NCI-H1048 (cell line): Measurements from ENCODE around the gene UNC119B.

Experiments
- DNase-seq: peaks from one replicate; lab custom pipeline; 2025; lab: John Stamatoyannopoulos, UW

The UNC119B gene

DNA sequence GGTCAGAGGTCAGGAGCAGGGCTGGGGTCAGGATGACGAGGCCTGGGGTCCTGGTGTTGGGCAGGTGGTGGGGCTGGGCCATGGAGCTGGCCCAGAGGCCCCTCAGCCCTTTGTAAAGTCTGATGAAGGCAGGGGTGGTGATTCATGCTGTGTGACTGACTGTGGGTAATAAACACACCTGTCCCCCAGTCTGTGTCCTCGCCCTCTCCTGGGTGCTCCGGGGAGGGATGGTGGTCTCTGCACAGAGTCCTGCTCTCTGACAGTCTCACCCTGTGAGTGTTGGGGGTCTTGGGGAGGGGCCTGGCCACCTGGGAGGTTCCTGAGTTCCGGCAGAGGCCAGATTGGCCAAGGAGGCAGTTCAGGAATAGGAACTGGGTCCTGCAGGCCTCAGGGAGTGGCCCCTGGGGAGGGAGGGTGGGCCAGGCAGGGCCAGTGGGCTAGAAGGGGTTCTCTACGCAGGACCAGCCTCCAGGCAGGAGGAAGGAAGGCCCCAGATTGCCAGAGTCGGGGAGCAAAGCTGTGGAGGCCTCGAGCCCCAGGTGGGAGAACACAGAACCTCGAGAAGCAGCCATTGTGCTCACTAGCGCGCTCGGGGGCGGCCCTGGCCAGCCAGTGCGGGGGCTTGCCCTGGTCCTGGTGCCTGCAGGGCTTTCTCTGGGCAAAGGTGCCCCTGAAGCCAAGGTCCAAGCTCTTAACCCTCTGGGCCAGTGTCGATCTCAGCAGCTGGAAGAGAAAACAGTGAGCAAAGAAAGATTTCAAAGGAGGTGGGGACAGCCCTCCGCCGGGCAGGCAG lies 29.8 kb downstream of the UNC119B start:
- no peak for DNase-seq

DNA sequence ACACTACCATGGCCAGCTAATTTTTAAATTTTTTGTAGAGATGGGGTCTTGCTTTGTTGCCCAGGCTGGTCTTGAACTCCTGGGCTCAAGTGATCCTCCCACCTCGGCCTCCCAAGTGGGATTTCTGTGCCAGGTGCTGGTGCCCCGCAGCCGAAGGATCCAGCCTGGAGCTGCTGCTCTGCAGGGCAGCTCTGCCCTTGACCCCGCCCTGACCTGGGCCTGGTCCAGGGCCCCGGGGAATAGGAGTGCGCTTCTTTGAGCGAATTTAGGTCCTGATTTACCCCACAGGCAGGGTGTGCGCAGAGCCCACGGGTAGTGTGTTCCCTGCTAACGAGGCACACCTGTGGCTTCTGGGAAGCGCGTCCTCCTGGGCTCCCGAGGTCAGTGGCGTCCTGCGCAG lies 30.6 kb downstream of the UNC119B start:
- DNase-seq, result no peak

DNA sequence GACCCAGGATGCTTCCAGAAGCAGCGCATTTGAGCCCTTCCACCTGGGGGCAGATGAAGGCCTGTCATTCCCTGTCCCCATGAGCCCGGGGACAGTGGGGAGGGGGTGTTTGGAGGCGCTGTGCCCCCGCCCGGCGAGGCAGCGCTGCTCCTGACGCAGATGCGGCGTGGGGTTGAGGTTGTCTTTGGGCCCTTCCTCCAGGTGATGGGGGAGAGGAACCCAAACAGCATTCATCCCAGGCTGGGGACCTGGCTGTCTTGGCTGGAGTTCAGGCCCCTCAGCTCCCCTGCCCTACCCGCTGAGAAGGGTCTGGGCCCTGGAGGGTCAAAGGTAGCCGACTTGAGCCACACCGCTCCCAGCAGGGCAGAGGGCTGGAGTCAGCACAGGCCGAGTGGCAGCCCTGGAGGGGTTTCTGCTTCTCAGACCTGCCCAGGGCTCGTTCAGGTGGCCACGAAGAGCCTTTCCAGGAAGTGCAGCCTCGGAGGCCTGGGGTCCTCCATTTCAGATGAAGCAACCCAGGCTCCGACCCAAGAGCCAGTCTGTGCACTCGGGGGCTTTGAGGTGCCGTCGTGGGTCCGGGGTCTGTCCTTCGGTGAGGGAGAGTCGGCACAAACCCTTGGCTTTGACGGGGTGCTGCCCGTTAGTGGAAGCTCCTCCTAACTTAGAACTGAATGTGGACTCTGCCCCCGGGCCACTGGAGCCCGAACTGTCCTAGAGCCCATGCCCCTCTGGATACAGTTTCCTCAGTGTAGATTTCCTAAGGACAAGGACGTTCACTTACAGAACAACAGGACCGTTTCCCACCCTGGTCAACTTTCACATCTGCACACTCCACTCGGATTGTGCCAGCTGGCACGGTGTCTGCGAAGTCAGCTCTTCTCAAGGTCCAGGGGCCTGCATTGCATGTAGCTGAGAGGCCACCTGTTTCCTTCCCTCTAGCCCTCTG lies 31.5 kb downstream of the UNC119B start:
- no peak for DNase-seq

- DNase-seq, result no peak
Observed at GRCh38 chr12:120744922-120745493, 34.8 kb downstream of the UNC119B start.

- DNase-seq, result no peak
Observed at GRCh38 chr12:120748242-120748641, 38.0 kb downstream of the UNC119B start.

- no peak for DNase-seq
Observed at GRCh38 chr12:120749256-120749655, 39.0 kb downstream of the UNC119B start.

DNA sequence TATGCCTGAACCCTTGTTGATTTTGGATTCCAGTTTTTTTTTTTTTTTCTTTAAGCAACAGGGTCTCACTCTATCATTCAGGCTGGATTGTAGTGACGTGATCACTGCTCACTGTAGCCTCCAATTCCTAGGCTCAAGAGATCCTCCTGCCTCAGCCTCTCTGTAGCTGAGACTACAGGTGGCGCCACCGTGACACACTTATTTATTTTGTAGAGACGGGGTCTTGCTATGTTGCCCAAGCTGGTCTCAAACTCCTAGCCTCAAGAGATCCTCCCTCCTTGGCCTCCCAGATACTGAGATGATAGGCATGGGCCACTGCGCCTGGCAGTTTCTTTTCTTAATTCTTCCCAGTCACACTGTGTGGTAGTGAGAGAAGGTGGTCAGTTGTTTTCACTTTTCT lies 40.5 kb downstream of the UNC119B start:
- DNase-seq, result no peak

GRCh38 chr12:120751389-120751788 lies 41.1 kb downstream of the UNC119B start:
- DNase-seq, result no peak

DNA sequence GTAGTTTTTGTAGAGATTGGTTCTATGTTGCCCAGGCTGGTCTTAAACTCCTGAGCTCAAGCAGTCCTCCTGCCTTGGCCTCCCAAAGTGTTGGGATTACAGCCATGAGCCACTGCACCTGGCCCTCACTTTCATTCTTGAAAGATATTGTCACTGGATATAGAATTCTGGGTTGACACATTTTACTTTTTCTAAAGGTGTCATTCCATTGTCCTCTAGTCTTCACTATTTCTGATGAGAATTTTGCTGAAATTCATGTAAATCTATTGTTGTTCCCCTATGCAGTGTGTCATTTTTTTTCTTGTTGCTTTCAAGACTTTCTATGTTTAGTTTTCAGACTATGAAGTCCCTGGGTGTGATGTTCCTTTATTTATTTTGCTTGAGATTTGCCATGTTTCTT lies 44.5 kb downstream of the UNC119B start:
- no peak for DNase-seq

DNA sequence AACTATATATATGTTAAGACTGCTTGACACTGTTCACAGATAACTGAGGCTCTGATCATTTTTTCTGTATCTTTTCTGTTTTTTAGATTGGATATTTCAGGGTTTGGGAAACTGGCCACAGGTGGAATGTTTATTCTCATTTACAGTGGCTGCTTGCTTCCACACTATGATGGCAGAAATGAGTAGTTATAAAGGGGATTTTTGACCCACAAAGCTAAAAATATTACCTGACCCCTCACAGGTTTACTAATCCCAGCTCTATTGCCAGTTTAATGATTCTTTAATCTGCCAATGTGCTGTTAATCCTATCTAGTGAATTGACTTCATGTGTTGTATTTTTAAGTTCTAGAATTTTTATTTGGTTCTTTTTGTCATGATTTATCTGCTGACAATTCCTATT lies 45.0 kb downstream of the UNC119B start:
- no peak for DNase-seq

- DNase-seq, result no peak
Observed at GRCh38 chr12:120757226-120757742, 47.0 kb downstream of the UNC119B start.

DNA sequence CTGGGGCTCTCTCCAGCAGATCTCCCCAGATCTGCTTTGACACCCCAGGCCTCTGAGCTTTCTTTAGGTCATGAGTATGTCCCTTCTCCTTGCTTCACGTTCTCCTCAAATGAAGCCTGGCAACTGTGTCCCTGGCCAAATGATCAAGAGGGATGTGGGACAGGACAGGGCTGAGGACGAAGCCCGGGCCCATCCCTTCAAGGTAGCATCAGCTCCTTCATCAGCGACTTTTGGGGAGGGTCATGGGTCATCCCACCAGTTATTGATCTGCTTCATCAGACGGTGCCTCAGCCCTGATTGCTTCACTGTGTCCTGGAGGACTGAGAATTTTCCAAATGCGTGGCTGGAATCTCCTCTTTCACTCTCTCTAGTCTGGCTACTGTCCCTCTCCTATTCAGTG lies 47.7 kb downstream of the UNC119B start:
- no peak for DNase-seq

DNA sequence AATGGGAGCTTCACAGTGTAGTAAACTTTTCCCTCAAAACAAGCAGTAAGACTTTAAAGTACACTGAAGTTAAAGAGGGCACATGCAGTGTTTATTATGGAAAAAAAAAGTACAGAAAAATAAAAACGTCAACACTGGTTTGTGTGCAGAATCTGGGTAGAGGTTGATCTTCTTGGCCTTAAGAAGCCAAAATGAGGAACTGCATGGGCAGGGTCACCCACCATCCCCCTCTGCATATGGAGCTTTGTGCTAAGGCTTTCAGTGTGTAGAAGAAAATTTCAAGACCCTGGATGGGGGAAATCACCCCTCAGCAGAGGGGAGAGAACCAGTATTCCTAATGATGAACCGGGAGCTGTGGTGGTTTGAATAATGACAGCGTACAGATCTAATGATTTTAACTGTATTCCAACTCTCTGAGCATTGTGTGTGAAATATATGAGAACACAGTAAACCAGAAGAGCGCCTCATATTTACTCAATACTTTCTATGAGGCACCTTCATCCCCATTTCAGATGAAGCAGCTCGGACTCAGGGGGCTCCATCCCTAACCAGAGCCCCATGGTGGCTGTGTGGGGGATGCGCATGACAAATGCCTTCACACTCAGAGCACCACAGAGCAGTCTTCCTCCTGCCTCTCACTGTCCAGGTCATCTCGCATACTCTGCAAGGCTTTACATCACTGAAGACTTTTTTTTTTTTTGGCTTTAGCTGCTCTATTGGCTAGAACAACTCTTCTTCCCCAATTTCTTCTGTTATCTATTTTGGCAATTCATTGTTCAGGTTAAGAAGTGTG lies 48.7 kb downstream of the UNC119B start:
- no peak for DNase-seq

GRCh38 chr12:120759591-120760348 lies 49.5 kb downstream of the UNC119B start:
- DNase-seq, result no peak

GRCh38 chr12:120760349-120761254 lies 50.3 kb downstream of the UNC119B start:
- DNase-seq, result no peak

GRCh38 chr12:120761519-120761934 lies 51.3 kb downstream of the UNC119B start:
- DNase-seq, result no peak

GRCh38 chr12:120762086-120762485 lies 51.8 kb downstream of the UNC119B start:
- no peak for DNase-seq

- no peak for DNase-seq
Observed at GRCh38 chr12:120763250-120763649, 53.0 kb downstream of the UNC119B start.

- DNase-seq, result no peak
Observed at GRCh38 chr12:120764816-120765215, 54.6 kb downstream of the UNC119B start.

- DNase-seq, result no peak
Observed at GRCh38 chr12:120766566-120766965, 56.3 kb downstream of the UNC119B start.
